Neuronal stem cell (in vitro differentiated cells): ENCODE results near the gene MACROD2.
"Not testable (repeated sequence)": the region's sequence is repeated elsewhere in the genome, so short reads cannot be mapped to it uniquely, and the experiment has no call there.

Source experiments
- DNase-seq: peaks from one replicate; pipeline ENCODE4 v3.0.0-alpha.2; 2013; ENCODE audit warnings: low spot score
- H2AFZ ChIP-seq: one replicate; pipeline ENCODE4 v1.6.1; 2013; ENCODE audit warnings: mild to moderate bottlenecking, low read length, inconsistent platforms
- H2AK5ac ChIP-seq: 2 replicates; pipeline ENCODE4 v1.6.1; 2013; ENCODE audit warnings: low read depth, mild to moderate bottlenecking, inconsistent platforms, low read length, moderate library complexity, mixed read lengths
- H2BK120ac ChIP-seq: 2 replicates; pipeline ENCODE4 v1.6.1; 2013; ENCODE audit warnings: low read depth, mild to moderate bottlenecking, inconsistent platforms, low read length, moderate library complexity, mixed read lengths
- H2BK12ac ChIP-seq: one replicate; pipeline ENCODE4 v1.6.1; 2013; ENCODE audit warnings: low read length, inconsistent platforms
- H2BK15ac ChIP-seq: 2 replicates; pipeline ENCODE4 v1.6.1; 2013; ENCODE audit warnings: mild to moderate bottlenecking, low read length, inconsistent platforms, mixed read lengths
- H2BK5ac ChIP-seq: one replicate; pipeline ENCODE4 v1.6.1; 2013; ENCODE audit warnings: inconsistent platforms, mild to moderate bottlenecking, low read length, moderate library complexity
- H3K14ac ChIP-seq: one replicate; pipeline ENCODE4 v1.6.1; 2013; ENCODE audit warnings: low read length, inconsistent platforms
- H3K18ac ChIP-seq: 2 replicates; pipeline ENCODE4 v1.6.1; 2013; ENCODE audit warnings: low read length, inconsistent platforms
- H3K23ac ChIP-seq: 2 replicates; pipeline ENCODE4 v1.6.1; 2013; ENCODE audit warnings: low read depth, mild to moderate bottlenecking, mixed read lengths, low read length, inconsistent platforms; ENCODE audit not compliant: poor library complexity
- H3K27ac ChIP-seq: replicated peaks from 3 replicates; pipeline ENCODE4 v1.5.1; 2013; ENCODE audit warnings: low read length, inconsistent platforms
- H3K27me3 ChIP-seq, 3 experiments: 2 replicates each; pipeline ENCODE4 v1.6.1; 2013; ENCODE audit warnings: low read length in 3 of 3, mild to moderate bottlenecking in 2 of 3, inconsistent platforms in 1 of 3, low read depth in 1 of 3, mixed read lengths in 1 of 3, moderate library complexity in 1 of 3; ENCODE audit not compliant: control insufficient read depth in 3 of 3, insufficient read depth in 3 of 3
- H3K36me3 ChIP-seq, 2 donors: replicated peaks in 1 of 2; 2 replicates each; pipeline ENCODE4 v1.6.1; 2013; ENCODE audit warnings: low read length in 2 of 2; ENCODE audit not compliant: control insufficient read depth in 2 of 2, insufficient read depth in 2 of 2
- H3K4ac ChIP-seq: 2 replicates; pipeline ENCODE4 v1.6.1; 2013; ENCODE audit warnings: inconsistent platforms, mild to moderate bottlenecking, low read length, moderate library complexity
- H3K4me1 ChIP-seq, 2 donors: 1 replicate in 1 of 2; 2 replicates in 1 of 2; pipeline ENCODE4 v1.6.1; 2013; ENCODE audit warnings: low read length in 2 of 2, low read depth in 1 of 2; ENCODE audit not compliant: control insufficient read depth in 2 of 2, insufficient read depth in 1 of 2
- H3K4me2 ChIP-seq: one replicate; pipeline ENCODE4 v1.6.1; 2013; ENCODE audit warnings: mild to moderate bottlenecking, low read length, inconsistent platforms; ENCODE audit not compliant: insufficient read depth, poor library complexity, severe bottlenecking
- H3K4me3 ChIP-seq, 2 donors: 2 replicates each; pipeline ENCODE4 v1.5.1; 2013; ENCODE audit warnings: low read length in 2 of 2, mild to moderate bottlenecking in 2 of 2, inconsistent platforms in 1 of 2, moderate library complexity in 1 of 2
- H3K79me1 ChIP-seq: one replicate; pipeline ENCODE4 v1.6.1; 2013; ENCODE audit warnings: low read depth, mild to moderate bottlenecking, inconsistent platforms, low read length, moderate library complexity
- H3K9ac ChIP-seq: one replicate; pipeline ENCODE4 v1.6.1; 2013; ENCODE audit warnings: mild to moderate bottlenecking, low read depth, low read length, inconsistent platforms; ENCODE audit not compliant: poor library complexity
- H3K9me3 ChIP-seq, 2 donors: replicated peaks in 1 of 2; 2 replicates each; pipeline versions ENCODE3 to v1.6.1; 2013; ENCODE audit warnings: low read length in 2 of 2, mild to moderate bottlenecking in 2 of 2, inconsistent platforms in 1 of 2, low read depth in 1 of 2, mixed read lengths in 1 of 2, moderate library complexity in 1 of 2; ENCODE audit not compliant: control insufficient read depth in 2 of 2, insufficient read depth in 1 of 2
- H4K8ac ChIP-seq: one replicate; pipeline ENCODE4 v1.6.1; 2013; ENCODE audit warnings: low read depth, mild to moderate bottlenecking, inconsistent platforms, low read length, moderate library complexity
- H4K91ac ChIP-seq: one replicate; pipeline ENCODE4 v1.6.1; 2013; ENCODE audit warnings: low read length, low read depth, mild to moderate bottlenecking, inconsistent platforms; ENCODE audit not compliant: poor library complexity
- WGBS, 2 donors: extraction: QIAGEN DNeasy Blood & Tissue Kit; methylation state at CpG; one replicate each; pipeline ENCODE4 v1.1.7; 2013; ENCODE audit warnings: missing lambda C conversion rate in 2 of 2, mixed read lengths in 1 of 2; ENCODE audit not compliant: insufficient read length in 2 of 2, insufficient replicate concordance in 1 of 2; ENCODE audit errors: extremely low coverage in 2 of 2; 5-methylcytosine and 5-hydroxymethylcytosine counted together

Gene MACROD2

DNA sequence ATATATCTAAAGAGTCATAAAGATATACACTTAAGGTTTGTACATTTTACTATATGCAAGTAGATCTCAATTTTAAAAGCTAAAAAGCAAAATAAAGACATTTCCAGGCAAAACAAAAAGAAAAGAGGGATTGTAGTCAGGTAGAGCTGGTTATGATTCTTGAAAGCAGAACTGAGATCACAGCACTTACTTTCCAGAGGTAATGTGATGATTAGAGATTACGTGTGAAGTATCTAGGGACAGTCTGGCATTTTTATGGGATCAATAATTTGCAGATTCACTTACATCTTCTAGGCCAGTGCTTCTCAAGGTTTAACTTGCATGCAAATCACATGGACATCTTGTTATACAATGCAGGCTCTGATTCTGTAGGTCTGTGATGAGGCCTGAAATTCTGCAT, 1982.4 kb downstream of the MACROD2 start:
- Histone ChIP-seq H2BK120ac (no peak overlapping the region), H3K4me3 (no peak overlapping the region), H3K4me1 (peaks cover 11 to 18% of the 10 kb centered on the region in 2 donors), H3K27me3 (no peaks in the 10 kb centered on the region), H3K36me3 (no peaks in the 10 kb centered on the region), H4K91ac (no peak overlapping the region), H3K4ac (no peak overlapping the region), H3K79me1 (no peaks in the 10 kb centered on the region), H3K23ac (no peak overlapping the region), H4K8ac (no peak overlapping the region), H3K4me2 (no peak overlapping the region), H2BK15ac (no peak overlapping the region), H3K27ac (no peak overlapping the region), H2AFZ (no peak overlapping the region), H3K9ac (no peak overlapping the region), H2AK5ac (no peak overlapping the region), H3K9me3 (peaks cover 3 to 26% of the 10 kb centered on the region in 2 donors), H3K18ac (no peak overlapping the region), H2BK12ac (no peak overlapping the region), H3K14ac (no peak overlapping the region), H2BK5ac (no peak overlapping the region)
- no CpG with 5 or more reads among the region's 1 CpG for WGBS, 2 donors
- DNase-seq: no peak

DNA sequence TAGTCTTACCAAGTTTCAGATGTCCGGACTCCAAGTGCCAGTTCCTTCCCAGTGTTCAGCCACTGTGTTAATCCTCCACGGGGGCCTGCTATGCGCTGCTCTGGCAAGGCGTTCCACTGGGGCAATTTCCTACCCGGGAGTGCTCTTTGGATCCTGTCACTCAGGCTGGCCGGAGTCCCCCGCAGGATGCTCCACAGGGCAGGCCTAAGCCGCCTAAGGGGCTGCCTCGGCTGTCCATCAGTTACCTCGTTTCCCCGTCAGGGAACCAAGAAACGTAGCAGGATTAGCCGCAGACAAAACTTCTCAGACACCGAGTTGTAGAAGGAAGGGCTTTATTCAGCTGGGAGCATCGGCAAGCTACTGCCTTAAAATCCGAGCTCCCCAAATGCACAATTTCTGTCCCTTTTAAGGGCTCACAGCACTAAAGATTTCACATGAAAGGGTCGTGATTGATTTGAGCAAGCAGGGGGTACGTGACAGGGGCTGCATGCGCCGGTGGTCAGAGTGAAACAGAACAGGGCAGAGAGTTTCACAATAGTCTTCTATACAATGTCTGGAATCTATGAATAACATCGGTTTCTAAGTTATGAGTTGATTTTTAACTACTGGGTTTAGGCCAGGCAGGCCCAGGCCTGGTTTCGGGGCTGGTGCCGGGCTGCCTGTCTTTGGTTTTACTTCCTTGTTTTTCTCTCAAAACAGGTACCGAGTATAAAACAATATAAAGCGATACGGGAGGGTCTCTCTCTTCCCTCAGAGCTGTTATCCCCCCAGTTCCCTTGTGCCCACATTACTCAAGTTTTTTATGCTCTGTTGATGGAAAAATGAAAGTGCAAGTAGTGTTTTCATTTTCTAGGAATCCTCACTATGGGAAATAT, 1990.4 kb downstream of the MACROD2 start:
- H3K27ac ChIP-seq, H2BK120ac ChIP-seq, H2BK5ac ChIP-seq, H3K9ac ChIP-seq, H3K36me3 ChIP-seq, H4K91ac ChIP-seq, H2AK5ac ChIP-seq, H4K8ac ChIP-seq, H3K4me1 ChIP-seq, H3K4me2 ChIP-seq, H2AFZ ChIP-seq, H3K4ac ChIP-seq, H2BK12ac ChIP-seq, H3K27me3 ChIP-seq, H2BK15ac ChIP-seq, H3K79me1 ChIP-seq, H3K4me3 ChIP-seq, H3K18ac ChIP-seq, DNase-seq, H3K23ac ChIP-seq, H3K14ac ChIP-seq: not testable (repeated sequence)
- H3K9me3 ChIP-seq: peaks cover 1 to 10% of the 10 kb centered on the region in 2 donors
- WGBS, 2 donors: no CpG with 5 or more reads among the region's 26 CpGs

DNA sequence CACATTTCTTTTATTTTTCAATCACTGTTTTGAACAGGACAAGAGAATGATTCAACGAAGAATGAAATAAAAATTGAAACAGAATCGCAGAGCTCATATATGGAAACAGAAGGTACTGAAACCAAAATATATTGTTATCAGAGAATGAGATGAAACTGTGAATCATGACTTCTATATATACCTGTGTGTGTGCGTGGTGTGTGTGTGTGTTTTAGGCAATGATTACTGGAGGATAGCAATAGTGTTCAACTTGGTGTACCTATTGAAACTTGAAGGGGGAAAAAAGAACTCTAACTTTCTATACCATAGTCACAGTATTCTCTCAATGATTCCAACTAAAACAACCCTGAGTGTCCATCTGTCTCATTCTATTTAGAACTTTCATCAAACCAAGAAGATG, 1991.4 kb downstream of the MACROD2 start:
- H3K4ac ChIP-seq: no peak overlapping the region
- WGBS, 2 donors: no CpG with 5 or more reads among the region's 3 CpGs
- H3K4me1 ChIP-seq: no peaks in the 10 kb centered on the region
- no peak overlapping the region for H4K91ac ChIP-seq
- H2AFZ ChIP-seq: no peak overlapping the region
- no peaks in the 10 kb centered on the region for H3K36me3 ChIP-seq
- H3K27ac ChIP-seq: no peak overlapping the region
- no peak overlapping the region for H3K4me3 ChIP-seq
- no peak overlapping the region for H3K23ac ChIP-seq
- H3K14ac ChIP-seq: no peak overlapping the region
- no peak overlapping the region for H2BK12ac ChIP-seq
- no peaks in the 10 kb centered on the region for H3K79me1 ChIP-seq
- H2AK5ac ChIP-seq: no peak overlapping the region
- H3K9ac ChIP-seq: no peak overlapping the region
- no peak overlapping the region for H3K4me2 ChIP-seq
- no peak for DNase-seq
- no peak overlapping the region for H3K18ac ChIP-seq
- H3K27me3 ChIP-seq: no peaks in the 10 kb centered on the region
- H2BK5ac ChIP-seq: no peak overlapping the region
- H3K9me3 ChIP-seq: peaks cover 1 to 10% of the 10 kb centered on the region in 2 donors
- no peak overlapping the region for H2BK15ac ChIP-seq
- no peak overlapping the region for H2BK120ac ChIP-seq
- no peak overlapping the region for H4K8ac ChIP-seq

DNA sequence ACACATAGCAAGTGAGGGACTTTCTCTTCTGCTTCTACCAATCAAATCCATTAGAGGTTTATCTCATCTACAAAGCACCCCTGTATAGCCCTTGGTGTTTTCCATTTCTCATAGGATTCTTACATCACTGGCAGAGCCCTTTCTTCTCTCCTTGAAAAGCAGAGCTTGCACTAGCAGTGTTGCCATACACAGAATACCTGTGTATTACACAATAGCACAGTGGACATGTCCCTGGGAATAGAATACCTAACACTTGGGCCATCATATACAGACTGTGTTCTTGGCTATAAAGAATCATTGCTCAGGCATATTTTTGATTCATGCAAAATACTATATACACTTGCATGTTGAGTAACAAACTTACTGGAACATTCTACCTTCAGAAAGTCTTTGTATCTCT, 1996.0 kb downstream of the MACROD2 start:
- no peak overlapping the region for H2BK15ac ChIP-seq
- H3K18ac ChIP-seq: no peak overlapping the region
- H3K9ac ChIP-seq: no peak overlapping the region
- no peak overlapping the region for H3K23ac ChIP-seq
- H4K8ac ChIP-seq: no peak overlapping the region
- no peak overlapping the region for H2AK5ac ChIP-seq
- no peak overlapping the region for H3K4me3 ChIP-seq
- no peak overlapping the region for H2BK5ac ChIP-seq
- no peak overlapping the region for H3K14ac ChIP-seq
- no peak overlapping the region for H3K4ac ChIP-seq
- DNase-seq: no peak
- H3K79me1 ChIP-seq: no peaks in the 10 kb centered on the region
- H3K4me1 ChIP-seq: no peaks in the 10 kb centered on the region
- H2BK120ac ChIP-seq: no peak overlapping the region
- H2AFZ ChIP-seq: no peak overlapping the region
- peaks cover 0 to 9% of the 10 kb centered on the region in 2 donors for H3K9me3 ChIP-seq
- H3K27me3 ChIP-seq: no peaks in the 10 kb centered on the region
- no peak overlapping the region for H4K91ac ChIP-seq
- no peak overlapping the region for H3K4me2 ChIP-seq
- H3K36me3 ChIP-seq: no peaks in the 10 kb centered on the region
- no peak overlapping the region for H2BK12ac ChIP-seq
- H3K27ac ChIP-seq: no peak overlapping the region
